GM08714 (cell line): Measurements from ENCODE around the gene OR2A12.
"Not testable (repeated sequence)": the region's sequence is repeated elsewhere in the genome, so short reads cannot be mapped to it uniquely, and the experiment has no call there.

Experiments used
- H3K4me3 ChIP-seq: fragments of 200-500 bp; sonication (Bioruptor generic); 2 replicates; pipeline ENCODE4 v1.5.1; 2014; ENCODE audit warnings: mild to moderate bottlenecking, low read length, inconsistent platforms
- ZNF274 ChIP-seq: IDR thresholded peaks from 2 replicates; pipeline ENCODE4 v1.6.1; 2012; ENCODE audit warnings: mild to moderate bottlenecking, low read depth, low read length

OR2A12 gene

DNA sequence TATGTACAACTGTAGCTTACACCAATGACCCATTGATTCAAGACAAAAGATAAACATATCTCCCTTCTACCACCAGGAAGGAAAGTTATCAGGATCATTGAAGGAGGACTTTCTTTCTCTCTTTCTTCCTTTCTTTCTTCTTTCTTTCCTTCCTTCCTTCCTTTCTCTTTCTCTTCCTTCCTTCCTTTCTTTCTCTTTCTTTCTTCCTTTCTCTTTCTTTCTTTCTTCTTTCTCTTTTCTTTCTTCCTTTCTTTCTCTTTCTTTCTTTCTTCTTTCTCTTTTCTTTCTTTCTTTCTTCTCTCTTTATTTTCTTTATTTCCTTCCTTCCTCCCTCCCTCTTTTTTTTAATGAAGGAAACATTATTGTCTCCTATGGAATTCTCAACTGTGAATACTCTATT is 12.7 kb downstream of the OR2A12 start:
- no peak overlapping the region for H3K4me3 ChIP-seq

DNA sequence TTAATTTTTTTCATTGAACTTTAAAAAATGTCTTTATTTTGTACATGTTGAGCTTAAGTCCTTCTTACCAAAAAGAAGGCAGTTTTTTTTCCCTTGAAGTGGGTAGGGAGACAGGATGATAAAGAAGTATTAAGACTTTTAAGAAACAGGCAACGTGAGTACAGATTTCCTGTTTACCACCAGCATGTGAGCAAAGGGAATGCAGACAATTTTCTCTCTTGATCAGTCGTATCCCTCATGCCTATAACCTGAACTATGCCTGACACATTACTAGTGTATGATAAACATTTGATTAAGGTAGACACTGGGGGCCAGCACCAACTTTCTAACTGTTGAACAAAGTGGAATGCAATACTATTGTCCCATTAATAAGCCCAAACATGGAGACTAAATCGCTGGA is 14.5 kb downstream of the OR2A12 start:
- TF ChIP-seq ZNF274: no peak
- no peak overlapping the region for H3K4me3 ChIP-seq

More for the DNA sequence above, 12.7 kb downstream of the OR2A12 start:
- no peak for TF ChIP-seq ZNF274

DNA sequence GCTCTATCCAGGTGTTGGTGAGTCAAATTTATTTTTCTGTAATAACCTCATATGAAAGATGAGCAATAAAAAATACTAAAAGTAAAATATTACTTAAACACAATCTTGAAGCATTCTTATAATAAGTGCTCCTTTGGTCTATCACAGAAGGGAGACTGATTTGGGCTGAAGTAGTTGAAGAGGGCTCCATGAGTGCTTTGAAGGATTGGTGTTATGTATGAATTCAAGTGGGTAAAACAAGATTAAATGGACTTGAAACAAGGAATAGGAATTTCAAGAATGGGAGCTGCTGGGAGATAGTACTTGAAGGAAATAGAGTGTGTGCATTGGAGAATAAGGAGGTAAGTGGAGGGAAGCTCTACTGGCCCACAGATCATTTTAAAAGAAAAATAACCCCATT is 16.0 kb downstream of the OR2A12 start:
- no peak overlapping the region for H3K4me3 ChIP-seq
- no peak for TF ChIP-seq ZNF274

DNA sequence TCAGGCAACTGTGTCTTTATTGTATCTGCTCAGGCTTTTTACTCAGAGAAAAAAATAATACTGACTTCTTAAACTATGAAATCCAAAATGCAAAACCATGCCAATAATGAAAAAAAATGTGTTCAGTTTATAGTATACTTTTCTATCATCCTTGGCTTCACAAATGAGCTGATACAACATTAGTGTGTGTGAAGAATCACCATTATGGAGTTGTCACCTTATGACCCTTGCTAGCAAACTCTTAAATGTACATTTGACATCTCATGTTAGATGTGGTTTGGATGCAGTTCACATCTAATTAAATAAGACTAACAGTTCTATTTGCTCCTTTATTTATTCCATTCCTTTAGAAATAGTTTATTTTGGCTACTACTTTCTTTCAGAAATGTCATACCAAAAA is 19.1 kb downstream of the OR2A12 start:
- TF ChIP-seq ZNF274: no peak
- H3K4me3 ChIP-seq: no peak overlapping the region

DNA sequence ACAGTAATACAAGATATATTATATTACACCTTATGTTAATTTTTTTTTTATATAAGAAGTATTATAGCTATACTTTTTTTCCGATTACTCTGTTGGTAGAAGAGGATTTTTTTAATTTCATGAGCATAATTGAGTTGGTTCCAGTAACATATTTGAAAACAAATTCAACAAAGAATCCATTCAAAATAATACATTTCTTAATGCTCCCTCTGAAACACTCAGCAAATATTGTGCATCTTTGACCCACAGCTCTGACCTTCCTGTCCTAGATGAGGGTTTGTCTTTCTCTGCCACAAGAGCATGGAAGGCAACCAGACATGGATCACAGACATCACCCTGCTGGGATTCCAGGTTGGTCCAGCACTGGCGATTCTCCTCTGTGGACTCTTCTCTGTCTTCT is 23.2 kb downstream of the OR2A12 start, which contains the start of gene OR2A2:
OR2A2 (plus strand) TSS at position 301 of the 400 bp plus-strand sequence; CDS start at position 301, 0 bp downstream.
- TF ChIP-seq ZNF274: no peak

DNA sequence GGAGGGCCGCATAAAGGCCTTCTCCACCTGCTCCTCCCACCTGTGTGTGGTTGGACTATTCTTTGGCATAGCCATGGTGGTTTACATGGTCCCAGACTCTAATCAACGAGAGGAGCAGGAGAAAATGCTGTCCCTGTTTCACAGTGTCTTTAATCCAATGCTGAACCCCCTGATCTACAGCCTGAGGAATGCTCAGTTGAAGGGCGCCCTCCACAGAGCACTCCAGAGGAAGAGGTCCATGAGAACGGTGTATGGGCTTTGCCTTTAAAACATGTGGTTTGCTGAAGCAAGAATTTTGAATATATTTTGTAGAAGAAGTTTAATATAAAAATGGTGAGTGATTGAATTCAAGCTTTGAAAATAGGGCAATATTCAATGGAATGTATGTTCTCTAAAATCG is 24.2 kb downstream of the OR2A12 start:
- H3K4me3 ChIP-seq: no peak overlapping the region
- TF ChIP-seq ZNF274: no peak

More for the DNA sequence above, 23.2 kb downstream of the OR2A12 start, which contains the start of gene OR2A2:
- H3K4me3 ChIP-seq: no peak within 1 kb of the TSS

DNA sequence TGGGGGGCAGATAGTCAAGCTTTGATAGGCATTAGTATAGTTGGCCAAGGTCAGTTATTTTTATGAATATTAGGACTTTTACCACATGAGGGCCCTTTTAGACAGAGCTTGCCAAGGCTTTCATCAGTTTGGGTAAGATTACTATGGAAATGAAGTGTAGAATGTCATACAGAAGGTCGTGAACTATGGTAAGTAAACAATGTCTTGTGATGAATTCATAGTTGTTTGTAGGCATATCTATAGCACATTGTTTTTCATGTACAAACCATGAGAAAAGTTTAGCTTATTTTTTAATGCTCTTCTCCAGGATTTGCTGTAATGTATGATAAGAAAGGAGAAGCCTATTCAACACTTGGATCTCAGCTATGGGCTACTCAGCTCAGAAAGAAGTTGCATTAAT is 27.6 kb downstream of the OR2A12 start:
- no peak for TF ChIP-seq ZNF274
- H3K4me3 ChIP-seq: no peak overlapping the region

DNA sequence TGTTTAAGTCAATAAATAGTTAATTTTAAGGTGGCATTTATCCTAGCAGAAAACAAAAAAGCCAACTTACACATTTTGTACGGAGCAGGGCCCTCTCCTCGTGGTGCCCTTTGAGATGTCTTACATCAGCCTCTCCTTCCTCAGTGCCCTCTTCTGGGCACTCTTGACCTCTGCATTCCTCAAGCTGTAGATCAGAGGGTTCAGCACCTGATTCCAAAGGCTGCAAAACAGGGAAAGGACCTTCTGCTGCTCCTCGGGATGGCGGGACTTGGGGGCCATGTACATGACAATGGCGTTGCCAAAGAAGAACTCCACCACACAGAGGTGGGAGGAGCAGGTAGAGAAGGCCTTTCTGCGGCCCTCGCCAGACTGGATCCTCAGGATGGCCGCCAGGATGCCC is 32.3 kb downstream of the OR2A12 start:
- TF ChIP-seq ZNF274: no peak
- no peak overlapping the region for H3K4me3 ChIP-seq

DNA sequence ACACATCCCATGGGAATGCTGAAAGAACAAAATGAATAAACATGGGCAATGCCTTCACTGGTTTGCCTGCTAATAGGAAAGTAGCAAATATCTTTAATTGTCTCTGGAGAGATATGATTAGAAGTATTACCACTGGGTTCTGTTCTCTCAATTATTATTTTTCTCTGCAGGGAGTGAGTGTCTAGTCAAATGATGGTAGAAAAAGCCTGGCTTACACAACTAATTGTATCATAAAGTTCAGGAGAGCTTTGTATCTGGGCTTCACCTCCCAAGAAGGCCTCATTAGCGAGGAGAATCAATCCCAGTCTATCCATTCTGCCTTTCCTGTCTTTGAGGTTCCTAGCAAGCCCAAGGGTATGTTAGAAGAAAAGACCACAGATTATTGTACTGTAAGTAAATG is 36.8 kb downstream of the OR2A12 start, which contains the start of gene OR2A14:
OR2A14 (plus strand) TSS at position 301 of the 400 bp plus-strand sequence. CDS start 5,937 bp downstream, outside the sequence.
- no peak within 1 kb of the TSS for H3K4me3 ChIP-seq
- TF ChIP-seq ZNF274: no peak

DNA sequence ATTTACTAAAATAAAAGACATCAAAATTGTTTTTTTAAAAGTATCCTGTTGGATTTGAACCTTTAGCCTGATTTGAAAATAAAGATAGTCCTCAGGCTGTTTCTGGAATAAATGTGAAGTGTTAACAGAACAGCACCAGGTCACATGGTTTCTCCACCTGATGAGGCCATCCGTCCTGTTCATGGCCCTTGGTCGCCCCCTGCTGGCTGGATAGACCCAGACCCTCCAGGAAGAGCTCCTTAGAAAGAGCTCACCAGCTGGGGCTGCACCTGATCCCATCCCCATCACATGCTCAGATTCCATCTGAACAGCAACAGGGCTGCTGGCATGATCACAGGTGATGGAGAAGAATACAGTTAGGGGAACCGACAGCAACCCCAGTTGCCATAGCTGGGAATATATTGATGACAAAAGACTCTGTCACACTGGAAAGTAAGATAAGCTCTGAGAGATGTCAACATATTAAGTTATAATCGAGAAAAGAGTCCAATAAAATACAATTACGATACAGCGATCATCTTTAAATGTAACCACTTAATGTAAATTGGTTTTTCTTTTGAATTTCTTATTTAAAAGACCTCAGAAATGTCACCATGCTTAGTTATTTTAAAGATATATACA is 41.7 kb downstream of the OR2A12 start:
- TF ChIP-seq ZNF274: no peak

DNA sequence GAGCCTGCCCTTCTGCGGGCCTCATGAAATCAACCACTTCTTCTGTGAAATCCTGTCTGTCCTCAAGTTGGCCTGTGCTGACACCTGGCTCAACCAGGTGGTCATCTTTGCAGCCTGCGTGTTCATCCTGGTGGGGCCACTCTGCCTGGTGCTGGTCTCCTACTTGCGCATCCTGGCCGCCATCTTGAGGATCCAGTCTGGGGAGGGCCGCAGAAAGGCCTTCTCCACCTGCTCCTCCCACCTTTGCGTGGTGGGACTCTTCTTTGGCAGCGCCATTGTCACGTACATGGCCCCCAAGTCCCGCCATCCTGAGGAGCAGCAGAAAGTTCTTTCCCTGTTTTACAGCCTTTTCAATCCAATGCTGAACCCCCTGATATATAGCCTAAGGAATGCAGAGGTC is 43.5 kb downstream of the OR2A12 start:
- not testable (repeated sequence) for H3K4me3 ChIP-seq

More for the DNA sequence above, 41.7 kb downstream of the OR2A12 start:
- no peak overlapping the region for H3K4me3 ChIP-seq

DNA sequence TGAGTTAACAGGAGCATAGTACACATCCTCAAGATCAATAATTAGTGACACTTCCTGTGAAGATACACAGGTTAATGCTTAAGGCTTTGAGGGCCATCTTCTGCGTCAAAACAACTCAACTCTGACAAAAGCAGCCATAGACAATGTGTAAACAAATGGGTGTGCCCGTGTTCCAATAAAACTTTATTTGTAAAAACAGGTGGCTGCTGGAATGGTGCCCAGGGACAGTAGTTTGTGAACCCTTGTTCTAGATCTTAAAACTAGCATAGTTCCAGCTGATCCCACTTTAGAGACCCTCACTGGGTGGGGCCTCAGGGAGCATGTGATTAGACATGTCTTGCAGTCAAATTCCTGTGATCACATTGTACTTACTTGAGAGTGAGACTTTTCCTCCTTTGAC is 44.7 kb downstream of the OR2A12 start:
- no peak overlapping the region for H3K4me3 ChIP-seq
- no peak for TF ChIP-seq ZNF274

DNA sequence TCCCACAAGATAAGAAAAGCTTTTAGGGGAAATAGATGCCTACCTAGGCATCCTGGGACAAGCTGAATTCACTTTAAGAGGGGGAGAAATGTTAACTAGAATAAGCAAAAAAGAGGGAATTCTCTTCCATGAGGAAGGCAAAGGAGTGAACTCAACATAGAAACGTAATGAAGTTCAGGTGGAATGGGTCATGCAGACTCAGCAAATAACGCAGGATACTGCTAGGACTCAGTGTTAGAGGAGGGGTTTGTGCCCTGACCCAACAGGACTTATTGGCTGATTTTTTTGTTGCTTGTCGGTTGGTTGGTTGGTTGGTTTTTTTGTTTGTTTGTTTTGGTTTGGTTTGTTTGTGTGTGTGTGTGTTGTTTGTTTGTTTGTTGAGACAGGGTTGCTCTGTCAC is 46.2 kb downstream of the OR2A12 start:
- H3K4me3 ChIP-seq: no peak overlapping the region
- no peak for TF ChIP-seq ZNF274

DNA sequence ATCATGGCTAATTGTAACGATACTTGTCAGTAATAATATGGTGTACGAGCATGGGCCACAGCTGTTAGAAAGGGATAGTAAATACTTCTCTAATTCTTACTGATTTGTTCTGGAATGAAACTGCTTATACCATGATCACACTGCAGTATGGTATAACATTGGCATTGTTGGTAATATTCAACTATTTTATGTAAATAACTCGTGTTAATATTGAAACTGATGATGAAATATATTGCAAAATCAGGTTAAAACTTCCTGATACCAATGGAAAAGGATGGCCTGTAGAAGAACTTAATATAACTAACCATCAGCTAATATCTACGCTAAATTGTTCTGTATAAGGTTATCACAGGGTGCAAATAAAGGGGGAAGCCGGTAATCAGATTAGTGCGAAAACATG is 47.2 kb downstream of the OR2A12 start:
- no peak overlapping the region for H3K4me3 ChIP-seq
- TF ChIP-seq ZNF274: no peak

DNA sequence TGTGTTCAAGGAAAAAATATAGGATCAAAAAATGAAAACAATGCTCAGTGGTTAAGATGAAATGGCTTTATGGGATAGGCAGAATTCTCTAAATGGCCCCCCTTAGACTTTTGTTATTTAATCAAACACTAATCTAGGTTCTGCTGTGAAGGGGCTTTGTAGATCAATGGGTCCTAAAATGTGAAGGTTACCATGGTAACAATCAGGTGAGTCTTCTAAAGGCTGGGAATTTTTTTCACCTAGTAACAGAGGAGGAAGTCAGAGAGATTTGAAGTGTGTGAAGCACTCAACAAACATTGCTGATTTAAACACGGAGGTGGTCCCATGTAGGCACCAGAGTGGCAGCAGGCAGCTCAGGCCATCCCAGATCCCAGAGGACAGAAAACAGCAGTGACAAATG is 48.0 kb downstream of the OR2A12 start:
- TF ChIP-seq ZNF274: no peak

DNA sequence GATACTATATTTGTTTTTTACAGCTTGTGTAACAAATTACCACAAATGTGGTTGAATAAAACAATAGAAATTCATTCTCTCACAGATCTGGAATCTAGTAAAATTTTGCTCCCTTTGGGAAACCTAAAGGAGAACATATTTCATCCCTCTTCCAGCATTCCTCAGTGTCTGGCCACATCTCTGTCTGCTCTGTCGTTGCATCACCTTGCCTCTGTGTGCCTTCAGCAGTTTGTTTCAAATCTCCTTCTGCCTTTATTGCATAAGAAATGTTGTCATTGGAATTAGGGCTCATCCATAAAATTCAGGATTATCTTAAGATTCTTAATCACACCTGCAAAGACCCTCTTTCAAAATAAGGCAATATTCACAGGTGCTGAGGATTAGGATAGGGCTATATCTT is 51.4 kb downstream of the OR2A12 start:
- no peak for TF ChIP-seq ZNF274

More for the DNA sequence above, 48.0 kb downstream of the OR2A12 start:
- H3K4me3 ChIP-seq: no peak overlapping the region

More for the DNA sequence above, 51.4 kb downstream of the OR2A12 start:
- H3K4me3 ChIP-seq: no peak overlapping the region
